ENCODE measurements around the gene SSTR3. TPM values are rescaled to one million over a fixed set of nuclear protein-coding genes. Genes with fewer than 3 reads are reported as not detected.
"Not testable (repeated sequence)": the region's sequence is repeated elsewhere in the genome, so short reads cannot be mapped to it uniquely, and the experiment has no call there.

Gene SSTR3
- total RNA-seq, 1 donor from 2014 or later, result 0.75 TPM

GRCh38 chr22:37251836-37252235 is 39.6 kb upstream of the SSTR3 start:
- DNase-seq (ENCODE audit: low spot score); H3K36me3 Mint-ChIP-seq (ENCODE audit: low read depth); H3K9me3 Mint-ChIP-seq; H3K27ac Mint-ChIP-seq; intact Hi-C loops (cut with micrococcal nuclease); H3K27me3 Mint-ChIP-seq (ENCODE audit: low read depth); H3K4me3 Mint-ChIP-seq (ENCODE audit: low read depth): not testable (repeated sequence)
- peaks cover 17% of the 10 kb centered on the region for H3K4me1 Mint-ChIP-seq (ENCODE audit: low read depth)

GRCh38 chr22:37249986-37250385 is 37.7 kb upstream of the SSTR3 start:
- peaks cover 6% of the 10 kb centered on the region for H3K27me3 Mint-ChIP-seq (ENCODE audit: low read depth)
- intact Hi-C loops (cut with micrococcal nuclease), result no loop called here
- DNase-seq (ENCODE audit: low spot score), result no peak
- H3K9me3 Mint-ChIP-seq, result no peaks in the 10 kb centered on the region
- H3K4me1 Mint-ChIP-seq (ENCODE audit: low read depth), result peaks cover 9% of the 10 kb centered on the region
- no peaks in the 10 kb centered on the region for H3K36me3 Mint-ChIP-seq (ENCODE audit: low read depth)
- no peak overlapping the region for H3K27ac Mint-ChIP-seq
- H3K4me3 Mint-ChIP-seq (ENCODE audit: low read depth), result no peak overlapping the region

- no peak for DNase-seq (ENCODE audit: low spot score)
- Mint-ChIP-seq H3K36me3 (ENCODE audit: low read depth) (peaks cover 5% of the 10 kb centered on the region), H3K4me3 (ENCODE audit: low read depth) (no peak overlapping the region), H3K27me3 (ENCODE audit: low read depth) (peaks cover 4% of the 10 kb centered on the region), H3K4me1 (ENCODE audit: low read depth) (peaks cover 9% of the 10 kb centered on the region), H3K27ac (no peak overlapping the region), H3K9me3 (no peaks in the 10 kb centered on the region)
- intact Hi-C loops (cut with micrococcal nuclease), result no loop called here
Measured at GRCh38 chr22:37248251-37248650, 36.0 kb upstream of the SSTR3 start.

- no peaks in the 10 kb centered on the region for H3K27me3 Mint-ChIP-seq (ENCODE audit: low read depth)
- no peak overlapping the region for H3K27ac Mint-ChIP-seq
- H3K4me1 Mint-ChIP-seq (ENCODE audit: low read depth), result peaks cover 22% of the 10 kb centered on the region
- no peak for DNase-seq (ENCODE audit: low spot score)
- peaks cover 27% of the 10 kb centered on the region for H3K36me3 Mint-ChIP-seq (ENCODE audit: low read depth)
- intact Hi-C loops (cut with micrococcal nuclease), result no loop called here
- H3K9me3 Mint-ChIP-seq, result no peaks in the 10 kb centered on the region
- no peak overlapping the region for H3K4me3 Mint-ChIP-seq (ENCODE audit: low read depth)
Measured at GRCh38 chr22:37245740-37246139, 33.5 kb upstream of the SSTR3 start.

- intact Hi-C loops (cut with micrococcal nuclease), result no loop called here
- Mint-ChIP-seq H3K36me3 (ENCODE audit: low read depth) (peaks cover 33% of the 10 kb centered on the region), H3K9me3 (no peaks in the 10 kb centered on the region), H3K4me3 (ENCODE audit: low read depth) (peak overlapping the region; percentile 96), H3K27me3 (ENCODE audit: low read depth) (no peaks in the 10 kb centered on the region), H3K4me1 (ENCODE audit: low read depth) (peaks cover 29% of the 10 kb centered on the region), H3K27ac (peak overlapping the region; percentile 94)
- no peak for DNase-seq (ENCODE audit: low spot score)
Measured at GRCh38 chr22:37244922-37245722, 32.8 kb upstream of the SSTR3 start.

- peak within 1 kb of the TSS; percentile 94 for H3K27ac Mint-ChIP-seq
- no peaks in the 10 kb centered on the region for H3K27me3 Mint-ChIP-seq (ENCODE audit: low read depth)
- H3K4me1 Mint-ChIP-seq (ENCODE audit: low read depth), result peaks cover 37% of the 10 kb centered on the region
- H3K9me3 Mint-ChIP-seq, result no peaks in the 10 kb centered on the region
- H3K4me3 Mint-ChIP-seq (ENCODE audit: low read depth), result peak within 1 kb of the TSS; percentile 96
- peak; percentile 82 for DNase-seq (ENCODE audit: low spot score)
- intact Hi-C loops (cut with micrococcal nuclease), result no loop called here
- peaks cover 40% of the 10 kb centered on the region for H3K36me3 Mint-ChIP-seq (ENCODE audit: low read depth)
Measured at GRCh38 chr22:37244114-37244921, 32.0 kb upstream of the SSTR3 start, which contains the start of gene RAC2. Gene RAC2 (minus strand): TSS chr22:37244269. CDS start chr22:37244148, 121 bp downstream.

- Mint-ChIP-seq H3K4me1 (ENCODE audit: low read depth) (peaks cover 44% of the 10 kb centered on the region), H3K27me3 (ENCODE audit: low read depth) (no peaks in the 10 kb centered on the region), H3K27ac (peak overlapping the region; percentile 94), H3K4me3 (ENCODE audit: low read depth) (peak overlapping the region; percentile 96), H3K9me3 (no peaks in the 10 kb centered on the region), H3K36me3 (ENCODE audit: low read depth) (peaks cover 48% of the 10 kb centered on the region)
- intact Hi-C loops (cut with micrococcal nuclease), result loop anchor here (2.0 kb wide), 1 partner anchor 17 kb away; no protein-coding TSS in a partner anchor
- no peak for DNase-seq (ENCODE audit: low spot score)
Measured at GRCh38 chr22:37243402-37244113, 31.3 kb upstream of the SSTR3 start.

GRCh38 chr22:37242395-37242918 is 30.2 kb upstream of the SSTR3 start:
- no peaks in the 10 kb centered on the region for H3K27me3 Mint-ChIP-seq (ENCODE audit: low read depth)
- peak overlapping the region; percentile 96 for H3K4me3 Mint-ChIP-seq (ENCODE audit: low read depth)
- peak overlapping the region; percentile 94 for H3K27ac Mint-ChIP-seq
- DNase-seq (ENCODE audit: low spot score), result peak; percentile 92
- no peaks in the 10 kb centered on the region for H3K9me3 Mint-ChIP-seq
- peaks cover 51% of the 10 kb centered on the region for H3K4me1 Mint-ChIP-seq (ENCODE audit: low read depth)
- H3K36me3 Mint-ChIP-seq (ENCODE audit: low read depth), result peaks cover 59% of the 10 kb centered on the region
- intact Hi-C loops (cut with micrococcal nuclease), result loop anchor here (1.0 to 2.0 kb wide), 3 partner anchors 12 to 43 kb away; no protein-coding TSS in a partner anchor

GRCh38 chr22:37241351-37242142 is 29.3 kb upstream of the SSTR3 start:
- H3K27me3 Mint-ChIP-seq (ENCODE audit: low read depth), result no peaks in the 10 kb centered on the region

GRCh38 chr22:37240941-37241320 is 28.7 kb upstream of the SSTR3 start:
- no peaks in the 10 kb centered on the region for H3K27me3 Mint-ChIP-seq (ENCODE audit: low read depth)
- peaks cover 66% of the 10 kb centered on the region for H3K4me1 Mint-ChIP-seq (ENCODE audit: low read depth)
- intact Hi-C loops (cut with micrococcal nuclease), result no loop called here
- no peak for DNase-seq (ENCODE audit: low spot score)
- H3K9me3 Mint-ChIP-seq, result no peaks in the 10 kb centered on the region
- peaks cover 74% of the 10 kb centered on the region for H3K36me3 Mint-ChIP-seq (ENCODE audit: low read depth)
- H3K27ac Mint-ChIP-seq, result peak overlapping the region; percentile 94
- H3K4me3 Mint-ChIP-seq (ENCODE audit: low read depth), result peak overlapping the region; percentile 96

More at GRCh38 chr22:37241351-37242142, 29.3 kb upstream of the SSTR3 start:
- no peaks in the 10 kb centered on the region for H3K9me3 Mint-ChIP-seq
- peak overlapping the region; percentile 94 for H3K27ac Mint-ChIP-seq
- H3K36me3 Mint-ChIP-seq (ENCODE audit: low read depth), result peaks cover 68% of the 10 kb centered on the region
- peak overlapping the region; percentile 96 for H3K4me3 Mint-ChIP-seq (ENCODE audit: low read depth)
- peaks cover 60% of the 10 kb centered on the region for H3K4me1 Mint-ChIP-seq (ENCODE audit: low read depth)
- no peak for DNase-seq (ENCODE audit: low spot score)
- intact Hi-C loops (cut with micrococcal nuclease), result loop anchor here (1.0 to 2.0 kb wide), 3 partner anchors 11 to 42 kb away; no protein-coding TSS in a partner anchor

- Mint-ChIP-seq H3K36me3 (ENCODE audit: low read depth) (peaks cover 80% of the 10 kb centered on the region), H3K4me1 (ENCODE audit: low read depth) (peaks cover 71% of the 10 kb centered on the region), H3K9me3 (no peaks in the 10 kb centered on the region), H3K27ac (peak overlapping the region; percentile 94), H3K27me3 (ENCODE audit: low read depth) (no peaks in the 10 kb centered on the region), H3K4me3 (ENCODE audit: low read depth) (peak overlapping the region; percentile 96)
- intact Hi-C loops (cut with micrococcal nuclease), result no loop called here
- no peak for DNase-seq (ENCODE audit: low spot score)
Measured at GRCh38 chr22:37240240-37240940, 28.1 kb upstream of the SSTR3 start.

Data from activated T-helper 2 cell treated with anti-CD3 and anti-CD28 coated beads, Interferon-gamma antibody, Interleukin-2, Interleukin-4, amounts not matched to agents 10 μg/mL and 5 μg/mL and 100 μg/mL, durations not matched to agents 14 hours and 24 hours and 36 hours (primary cell).